DMS 273 (cell line): ENCODE results near the gene TRAPPC1.
"Not testable (repeated sequence)": the region's sequence is repeated elsewhere in the genome, so short reads cannot be mapped to it uniquely, and the experiment has no call there.

ENCODE experiments used
- DNase-seq: peaks from one replicate; lab custom pipeline; 2025; ENCODE audit not compliant: unreplicated experiment; lab: John Stamatoyannopoulos, UW

The TRAPPC1 gene, protein sequence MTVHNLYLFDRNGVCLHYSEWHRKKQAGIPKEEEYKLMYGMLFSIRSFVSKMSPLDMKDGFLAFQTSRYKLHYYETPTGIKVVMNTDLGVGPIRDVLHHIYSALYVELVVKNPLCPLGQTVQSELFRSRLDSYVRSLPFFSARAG

DNA sequence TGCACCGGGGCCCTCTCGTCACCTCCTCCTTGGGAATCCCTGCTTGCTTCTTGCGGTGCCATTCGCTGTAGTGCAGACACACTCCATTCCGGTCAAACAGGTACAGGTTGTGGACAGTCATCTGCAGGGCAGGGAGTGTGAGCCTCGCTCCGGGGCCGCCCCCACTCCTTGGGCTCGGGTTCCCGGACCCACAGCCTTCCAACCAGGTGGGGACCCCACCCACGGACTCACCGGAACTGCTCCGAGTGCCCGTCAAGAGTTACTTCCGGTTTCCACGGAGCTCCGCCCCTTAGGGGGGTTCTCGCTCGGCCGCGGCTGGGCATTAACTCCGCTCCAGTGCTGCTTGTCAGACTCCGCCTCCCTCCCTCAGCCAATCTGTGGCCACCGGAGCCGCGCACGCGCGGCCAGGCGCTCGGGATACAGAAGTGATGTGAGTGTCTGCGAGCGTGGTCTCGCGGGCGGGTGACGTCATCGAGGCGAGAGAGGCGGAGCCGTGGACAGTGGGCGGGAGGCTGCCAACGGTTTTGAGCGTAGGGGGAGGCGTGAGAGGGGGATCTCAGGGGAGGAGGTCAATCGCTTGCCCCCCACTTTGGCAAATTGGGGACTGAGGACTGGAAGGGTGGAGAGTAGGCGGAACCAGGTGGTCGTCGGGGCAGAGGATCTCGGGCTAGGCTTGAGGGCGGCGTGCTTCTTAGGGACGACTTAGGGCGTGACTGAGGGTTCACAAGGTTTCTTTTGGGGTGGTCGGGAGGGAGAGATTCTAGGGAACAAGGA is at the start of gene TRAPPC1, which contains the start of gene CNTROB:
Gene TRAPPC1 (minus strand): TSS at position 238 of the 774 bp plus-strand sequence. CDS start 117 bp downstream, at position 121.
Gene CNTROB (plus strand): TSS at position 498 of the 774 bp plus-strand sequence. CDS start 874 bp downstream, outside the sequence.
- DNase-seq: peak; percentile 98

DNA sequence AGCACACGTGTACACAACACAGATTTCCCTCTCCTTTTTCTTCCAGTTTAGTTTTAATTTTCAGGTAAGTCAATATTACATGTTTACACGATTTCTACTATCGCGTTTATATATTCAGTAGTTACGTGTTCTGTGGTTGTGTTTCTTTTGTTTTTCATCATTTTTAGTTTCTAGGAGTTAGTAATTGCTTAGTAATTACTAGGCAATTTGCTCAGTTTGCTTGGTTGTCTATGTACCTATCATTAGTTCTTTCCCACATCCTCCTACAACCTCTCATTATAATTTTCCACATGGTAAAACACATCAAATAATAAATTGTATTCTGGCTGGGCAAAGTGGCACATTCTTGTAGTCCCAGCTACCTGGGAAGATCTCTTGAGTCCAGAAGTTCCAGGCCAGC is 46.1 kb upstream of the TRAPPC1 start:
- DNase-seq: no peak

DNA sequence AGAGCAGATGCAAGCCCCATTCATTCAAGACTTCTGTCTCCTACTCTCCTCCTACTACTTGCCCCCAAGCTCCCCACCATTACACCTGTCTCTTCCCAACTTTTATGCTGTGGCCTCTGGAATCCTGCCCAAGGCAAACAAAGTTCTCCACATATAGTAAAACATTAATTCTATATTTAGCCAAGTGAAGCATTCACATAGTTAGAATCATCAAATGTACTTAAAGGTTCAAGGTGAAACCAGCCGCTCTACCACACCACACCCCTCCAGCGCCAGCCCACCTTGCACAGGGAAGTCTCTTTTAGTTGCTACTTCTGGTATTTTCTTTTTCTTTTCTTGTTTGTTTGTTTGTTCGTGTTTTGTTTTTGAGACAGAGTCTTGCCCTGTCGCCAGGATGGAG is 45.3 kb upstream of the TRAPPC1 start:
- no peak for DNase-seq

DNA sequence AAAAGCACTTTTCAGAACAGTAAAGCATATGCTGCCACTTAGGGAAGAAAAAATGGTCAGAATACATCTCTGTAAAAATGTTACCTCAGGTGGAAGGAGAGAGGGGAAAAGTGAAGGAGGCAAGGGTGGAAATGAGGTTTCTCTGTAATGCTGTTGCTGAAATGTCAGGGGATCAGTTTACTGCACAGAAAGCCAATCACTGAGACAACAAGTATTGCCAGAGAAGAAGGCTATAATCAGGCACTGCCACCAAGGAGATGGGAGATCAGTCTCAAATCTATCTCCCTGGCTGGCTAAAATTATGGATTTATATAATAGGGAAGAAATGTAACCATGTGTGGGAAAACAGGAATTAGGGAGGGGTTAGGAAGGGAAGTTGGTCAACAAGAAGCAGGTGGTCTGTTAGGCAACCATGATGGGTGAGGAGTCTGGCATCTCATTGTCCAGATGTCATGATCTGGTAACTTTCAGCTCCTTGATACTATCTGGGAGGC is 42.9 kb upstream of the TRAPPC1 start:
- DNase-seq: no peak

GRCh38 chr17:7972131-7972785 is 40.5 kb upstream of the TRAPPC1 start:
- no peak for DNase-seq

DNA sequence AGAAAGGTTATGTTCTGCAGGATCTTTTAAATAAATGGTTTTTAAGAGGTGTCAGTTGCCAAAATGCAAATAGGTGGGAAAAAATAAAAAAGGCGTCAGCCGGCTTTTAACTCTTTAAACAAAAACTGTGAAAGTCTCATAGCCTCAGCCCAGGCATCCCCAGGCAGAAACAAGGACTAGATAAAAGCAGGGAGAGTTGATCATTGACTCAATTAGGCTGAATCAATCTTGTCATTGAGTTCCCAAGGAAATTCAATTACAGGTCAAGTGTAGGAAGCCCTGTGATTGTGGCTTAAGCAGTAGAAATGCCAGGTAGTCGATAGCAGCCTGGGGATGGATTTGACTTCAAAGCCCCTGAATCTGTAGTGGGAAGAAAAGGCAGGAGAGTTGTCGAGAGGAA is 39.9 kb upstream of the TRAPPC1 start:
- no peak for DNase-seq

- no peak for DNase-seq
These were observed 37.7 kb upstream of the TRAPPC1 start for GRCh38 chr17:7969433-7969832.

DNA sequence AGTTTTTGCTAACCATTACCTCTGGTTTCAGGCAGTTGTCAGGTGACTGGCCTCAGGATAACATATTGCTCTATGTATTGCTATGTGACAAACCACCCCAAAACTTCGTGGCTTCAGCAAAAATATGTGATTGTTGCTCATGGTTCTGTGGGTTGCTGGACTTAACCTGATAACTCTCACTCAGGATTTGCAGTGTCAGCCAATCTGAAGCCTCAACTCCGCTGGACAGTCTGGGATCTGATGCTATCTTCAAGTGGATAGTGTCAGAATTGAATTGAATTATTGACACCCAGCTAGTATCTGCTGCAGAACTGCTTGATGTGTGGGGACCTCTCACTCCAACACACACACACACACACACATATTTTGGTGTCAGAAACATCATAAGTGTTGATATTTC is 36.0 kb upstream of the TRAPPC1 start:
- no peak for DNase-seq

DNA sequence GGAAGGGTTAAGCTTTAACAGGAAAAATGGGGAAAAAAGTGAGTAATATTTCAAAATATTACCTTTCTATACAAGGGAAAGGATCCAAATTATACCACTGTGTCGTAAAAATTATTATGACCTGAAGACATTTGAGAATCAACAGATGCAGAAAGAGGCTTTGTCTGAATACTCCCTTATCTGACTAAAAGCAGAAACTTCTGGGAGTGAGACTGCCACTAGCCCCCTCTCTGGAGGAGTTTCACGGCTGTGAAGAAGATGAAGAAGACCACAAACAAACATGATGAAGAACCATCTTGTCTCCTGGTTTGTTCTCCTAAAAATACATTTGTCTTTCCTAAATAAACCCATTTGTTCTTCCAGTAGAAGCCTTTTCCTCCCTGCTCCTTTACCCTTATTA is 29.7 kb upstream of the TRAPPC1 start:
- no peak for DNase-seq

- no peak for DNase-seq
These were observed 27.9 kb upstream of the TRAPPC1 start for GRCh38 chr17:7959503-7960253.

- DNase-seq: no peak
These were observed 24.7 kb upstream of the TRAPPC1 start for GRCh38 chr17:7956228-7956965.

DNA sequence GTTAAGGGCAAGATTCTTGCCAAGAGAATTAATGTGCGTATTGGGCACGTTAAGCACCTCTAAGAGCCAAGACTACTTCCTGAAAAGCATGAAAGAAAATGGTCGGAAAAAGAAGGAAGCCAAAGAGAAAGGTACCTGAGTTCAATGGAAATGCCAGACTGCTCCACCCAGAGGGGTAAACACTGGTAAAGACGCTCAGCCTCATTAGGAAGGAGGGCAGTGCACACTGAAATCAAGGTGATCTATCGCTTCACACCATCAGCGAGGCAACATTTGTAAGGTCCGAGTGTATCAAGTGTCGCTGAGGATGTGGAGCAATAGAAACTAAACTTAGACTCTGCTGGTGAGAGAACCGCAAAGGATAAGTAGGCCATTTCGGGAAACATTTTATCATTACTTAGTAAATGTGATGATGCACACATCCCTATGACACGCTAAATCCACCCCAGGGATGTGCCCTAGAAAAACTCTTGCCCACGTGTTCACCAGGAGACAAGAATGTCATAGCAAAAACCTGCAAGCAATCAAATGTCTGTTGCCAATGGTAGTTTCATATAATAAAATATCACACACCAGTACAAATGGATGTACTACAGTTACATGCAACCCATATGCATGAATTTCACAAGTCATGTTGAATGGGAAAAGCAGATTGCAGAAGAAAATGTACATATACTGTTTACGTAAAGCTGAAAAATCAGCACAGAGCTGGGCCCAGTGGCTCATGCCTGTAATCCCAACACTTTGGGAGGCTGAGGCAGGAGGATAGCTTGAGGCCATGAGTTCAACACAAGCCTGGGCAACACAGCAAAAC is 23.9 kb upstream of the TRAPPC1 start:
- DNase-seq: no peak

- not testable (repeated sequence) for DNase-seq
These were observed 21.5 kb upstream of the TRAPPC1 start for GRCh38 chr17:7953266-7953665.

- no peak for DNase-seq
These were observed 19.5 kb upstream of the TRAPPC1 start for GRCh38 chr17:7951143-7951792.

DNA sequence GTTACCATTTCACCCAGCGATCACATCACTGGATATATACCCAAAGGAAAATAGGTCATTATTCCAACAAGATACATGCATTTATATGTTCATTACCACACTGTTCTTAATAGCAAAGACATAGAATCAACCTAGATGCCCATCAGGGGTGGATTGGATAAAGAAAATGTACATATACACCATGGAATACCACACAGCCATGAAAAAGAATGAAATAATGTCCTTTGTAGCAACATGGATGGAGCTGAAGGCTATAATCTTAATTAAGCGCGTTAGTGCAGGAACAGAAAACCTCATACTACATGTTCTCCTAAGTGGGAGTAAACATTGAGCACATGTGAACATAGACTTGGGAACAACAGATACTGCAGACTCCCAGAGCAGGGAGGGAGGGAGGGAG is 18.8 kb upstream of the TRAPPC1 start:
- DNase-seq: no peak

- no peak for DNase-seq
These were observed 15.9 kb upstream of the TRAPPC1 start for GRCh38 chr17:7947651-7948050.

GRCh38 chr17:7946441-7946840 is 14.7 kb upstream of the TRAPPC1 start:
- DNase-seq: no peak

- no peak for DNase-seq
These were observed 13.9 kb upstream of the TRAPPC1 start for GRCh38 chr17:7945651-7946050.

DNA sequence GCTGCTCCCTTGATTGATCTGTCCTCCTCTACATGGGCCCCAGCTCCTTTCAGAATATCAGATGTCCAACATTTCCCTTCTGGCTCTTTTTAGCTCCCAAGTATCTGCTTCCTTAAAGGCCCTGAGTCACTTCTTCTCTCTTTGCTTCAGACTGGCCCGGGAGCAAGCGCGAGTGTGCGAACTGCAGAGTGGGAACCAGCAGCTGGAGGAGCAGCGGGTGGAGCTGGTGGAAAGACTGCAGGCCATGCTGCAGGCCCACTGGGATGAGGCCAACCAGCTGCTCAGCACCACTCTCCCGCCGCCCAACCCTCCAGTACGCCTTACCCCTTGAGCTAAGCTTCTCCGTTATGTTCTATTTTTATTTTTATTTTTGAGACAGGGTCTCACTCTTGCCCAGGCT is 12.6 kb upstream of the TRAPPC1 start:
- DNase-seq: no peak
